ENCODE measurements around the gene LARGE1.

The LARGE1 gene

DNA sequence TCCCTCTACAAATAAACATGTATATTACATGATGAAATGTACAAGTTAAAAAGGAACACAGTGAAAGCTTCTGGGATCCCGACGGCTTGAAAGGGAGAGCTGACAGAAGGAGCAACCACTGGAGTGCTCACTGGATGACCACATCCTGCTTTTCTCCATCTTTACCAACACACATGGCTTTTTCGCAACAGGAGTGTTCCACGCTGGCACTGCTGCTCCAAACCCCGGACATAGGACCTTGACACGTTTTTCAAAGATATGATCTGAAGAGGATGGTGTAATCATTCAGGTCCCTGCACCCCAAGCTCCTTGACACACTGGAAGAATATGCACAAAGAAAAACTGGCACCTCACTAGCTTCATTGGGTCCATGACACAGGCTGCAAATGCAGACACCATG, 121.9 kb downstream of the LARGE1 start:
- H3K9me3 ChIP-seq (ENCODE audit: insufficient read depth, low read depth, low read length): peaks cover 4% of the 10 kb centered on the region; the same call in 1 of the 2 replicates
- no peaks in the 10 kb centered on the region for H3K9me2 ChIP-seq (replicated peaks; ENCODE audit: low read depth, low read length)
- H4K20me1 ChIP-seq (ENCODE audit: insufficient read depth, low read length, poor library complexity, severe bottlenecking): no peaks in the 10 kb centered on the region
- TF ChIP-seq, protein P1, sequence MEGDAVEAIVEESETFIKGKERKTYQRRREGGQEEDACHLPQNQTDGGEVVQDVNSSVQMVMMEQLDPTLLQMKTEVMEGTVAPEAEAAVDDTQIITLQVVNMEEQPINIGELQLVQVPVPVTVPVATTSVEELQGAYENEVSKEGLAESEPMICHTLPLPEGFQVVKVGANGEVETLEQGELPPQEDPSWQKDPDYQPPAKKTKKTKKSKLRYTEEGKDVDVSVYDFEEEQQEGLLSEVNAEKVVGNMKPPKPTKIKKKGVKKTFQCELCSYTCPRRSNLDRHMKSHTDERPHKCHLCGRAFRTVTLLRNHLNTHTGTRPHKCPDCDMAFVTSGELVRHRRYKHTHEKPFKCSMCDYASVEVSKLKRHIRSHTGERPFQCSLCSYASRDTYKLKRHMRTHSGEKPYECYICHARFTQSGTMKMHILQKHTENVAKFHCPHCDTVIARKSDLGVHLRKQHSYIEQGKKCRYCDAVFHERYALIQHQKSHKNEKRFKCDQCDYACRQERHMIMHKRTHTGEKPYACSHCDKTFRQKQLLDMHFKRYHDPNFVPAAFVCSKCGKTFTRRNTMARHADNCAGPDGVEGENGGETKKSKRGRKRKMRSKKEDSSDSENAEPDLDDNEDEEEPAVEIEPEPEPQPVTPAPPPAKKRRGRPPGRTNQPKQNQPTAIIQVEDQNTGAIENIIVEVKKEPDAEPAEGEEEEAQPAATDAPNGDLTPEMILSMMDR (conservative IDR thresholded peaks at IDR 0.05; ENCODE audit: low read length): no peak
- TF ChIP-seq EZH2phosphoT487 (IDR thresholded peaks at IDR 0.05; ENCODE audit: borderline replicate concordance): no peak
- H3K4me2 ChIP-seq (ENCODE audit: low read depth, low read length, poor library complexity, severe bottlenecking): no peak overlapping the region
- H3K4me1 ChIP-seq (ENCODE audit: insufficient read depth, low read length, poor library complexity, severe bottlenecking): no peaks in the 10 kb centered on the region
- H3K9ac ChIP-seq (ENCODE audit: low read depth, low read length, poor library complexity, severe bottlenecking): no peak overlapping the region
- H3F3A ChIP-seq (ENCODE audit: low read depth): no peaks in the 10 kb centered on the region
- no peak overlapping the region for H2AFZ ChIP-seq (ENCODE audit: low read length)
- H3K4me3 ChIP-seq (ENCODE audit: low read length, poor library complexity, severe bottlenecking): no peak overlapping the region
- H3K27me3 ChIP-seq (ENCODE audit: insufficient read depth, low read length, poor library complexity, severe bottlenecking): no peaks in the 10 kb centered on the region
- H3K79me2 ChIP-seq (ENCODE audit: insufficient read depth, low read length): no peaks in the 10 kb centered on the region
- H3K36me3 ChIP-seq (ENCODE audit: insufficient read depth, low read length): no peaks in the 10 kb centered on the region

DNA sequence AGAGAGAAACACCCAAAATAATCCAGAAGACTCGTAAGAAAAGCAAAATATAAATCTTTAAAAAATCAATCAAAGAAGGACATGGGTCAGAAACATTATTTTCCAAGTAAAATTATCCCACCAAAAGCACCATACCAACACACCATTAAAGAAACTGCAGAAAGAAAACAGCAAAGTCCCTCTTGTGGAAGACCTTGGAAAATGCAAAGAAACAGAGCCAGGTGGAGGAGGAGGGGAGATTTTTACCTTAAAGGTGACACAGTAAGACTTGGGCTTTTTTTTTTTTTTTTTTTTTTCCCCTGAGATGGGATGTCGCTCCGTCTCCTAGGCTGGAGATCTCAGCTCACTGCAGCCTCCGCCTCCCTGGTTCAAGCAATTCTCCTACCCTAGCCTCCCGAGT, 123.8 kb downstream of the LARGE1 start:
- Histone ChIP-seq H3F3A (ENCODE audit: low read depth) (no peaks in the 10 kb centered on the region), H4K20me1 (ENCODE audit: insufficient read depth, low read length, poor library complexity, severe bottlenecking) (no peaks in the 10 kb centered on the region), H3K4me2 (ENCODE audit: low read depth, low read length, poor library complexity, severe bottlenecking) (no peak overlapping the region), H3K27me3 (ENCODE audit: insufficient read depth, low read length, poor library complexity, severe bottlenecking) (no peaks in the 10 kb centered on the region), H3K4me3 (ENCODE audit: low read length, poor library complexity, severe bottlenecking) (no peak overlapping the region), H3K9ac (ENCODE audit: low read depth, low read length, poor library complexity, severe bottlenecking) (no peak overlapping the region), H2AFZ (ENCODE audit: low read length) (no peak overlapping the region), H3K9me2 (replicated peaks; ENCODE audit: low read depth, low read length) (no peaks in the 10 kb centered on the region), H3K36me3 (ENCODE audit: insufficient read depth, low read length) (no peaks in the 10 kb centered on the region), H3K9me3 (ENCODE audit: insufficient read depth, low read depth, low read length) (peaks cover 4% of the 10 kb centered on the region; the same call in 1 of the 2 replicates), H3K4me1 (ENCODE audit: insufficient read depth, low read length, poor library complexity, severe bottlenecking) (no peaks in the 10 kb centered on the region), H3K79me2 (ENCODE audit: insufficient read depth, low read length) (no peaks in the 10 kb centered on the region)
- TF ChIP-seq EZH2phosphoT487 (IDR thresholded peaks at IDR 0.05; ENCODE audit: borderline replicate concordance): no peak
- TF ChIP-seq, protein P1 (conservative IDR thresholded peaks at IDR 0.05; ENCODE audit: low read length): no peak

DNA sequence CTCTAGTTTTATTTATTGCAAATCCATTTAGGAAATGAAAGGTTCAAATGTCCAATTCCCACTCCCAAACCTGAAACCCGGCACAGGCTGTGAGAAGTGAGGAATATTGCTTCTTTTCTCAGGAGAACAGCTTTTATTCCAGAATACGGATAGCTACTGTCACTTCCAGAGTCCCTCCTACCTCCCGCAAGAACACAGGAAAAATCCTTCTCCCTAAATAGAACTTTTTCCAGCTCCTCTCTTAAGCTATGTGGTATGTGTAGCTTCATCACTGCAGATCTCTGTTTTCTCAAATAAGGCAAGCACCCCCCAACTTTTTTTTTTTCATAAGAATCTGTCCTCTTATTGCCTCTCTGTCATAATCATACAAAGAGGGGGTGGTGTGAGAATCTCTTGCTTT, 126.8 kb downstream of the LARGE1 start:
- no peak overlapping the region for H2AFZ ChIP-seq (ENCODE audit: low read length)
- peaks cover 19% of the 10 kb centered on the region for H3K9me3 ChIP-seq (ENCODE audit: insufficient read depth, low read depth, low read length)
- no peak overlapping the region for H3K4me3 ChIP-seq (ENCODE audit: low read length, poor library complexity, severe bottlenecking)
- H3K9me2 ChIP-seq (replicated peaks; ENCODE audit: low read depth, low read length): no peaks in the 10 kb centered on the region
- no peaks in the 10 kb centered on the region for H3K27me3 ChIP-seq (ENCODE audit: insufficient read depth, low read length, poor library complexity, severe bottlenecking)
- H3K4me1 ChIP-seq (ENCODE audit: insufficient read depth, low read length, poor library complexity, severe bottlenecking): no peaks in the 10 kb centered on the region
- no peaks in the 10 kb centered on the region for H3K79me2 ChIP-seq (ENCODE audit: insufficient read depth, low read length)
- no peak overlapping the region for H3K9ac ChIP-seq (ENCODE audit: low read depth, low read length, poor library complexity, severe bottlenecking)
- no peaks in the 10 kb centered on the region for H4K20me1 ChIP-seq (ENCODE audit: insufficient read depth, low read length, poor library complexity, severe bottlenecking)
- no peaks in the 10 kb centered on the region for H3F3A ChIP-seq (ENCODE audit: low read depth)
- TF ChIP-seq, protein P1 (conservative IDR thresholded peaks at IDR 0.05; ENCODE audit: low read length): no peak
- TF ChIP-seq EZH2phosphoT487 (IDR thresholded peaks at IDR 0.05; ENCODE audit: borderline replicate concordance): no peak
- H3K4me2 ChIP-seq (ENCODE audit: low read depth, low read length, poor library complexity, severe bottlenecking): no peak overlapping the region
- no peaks in the 10 kb centered on the region for H3K36me3 ChIP-seq (ENCODE audit: insufficient read depth, low read length)
